Keratinocyte (primary cell): ENCODE measurements around the gene MPPED1.

Source experiments
- EZH2 ChIP-seq: IDR thresholded peaks from one replicate; pipeline ENCODE4 v1.6.1; 2012; ENCODE audit warnings: inconsistent platforms, mild to moderate bottlenecking, low read length, moderate library complexity
- TF ChIP-seq, protein P1 (sequence below), 3 experiments: IDR thresholded peaks in 1 of 3; conservative IDR thresholded peaks in 1 of 3; optimal IDR thresholded peaks in 1 of 3; 2 replicates in 2 of 3; 3 replicates in 1 of 3; pipeline versions ENCODE3 to v1.5.1; 2011; ENCODE audit warnings: low read length in 3 of 3, mild to moderate bottlenecking in 3 of 3, moderate library complexity in 2 of 3, control low read depth in 1 of 3, inconsistent platforms in 1 of 3; ENCODE audit not compliant: insufficient read depth in 2 of 3; ENCODE audit errors: extremely low read depth in 1 of 3

DNA sequence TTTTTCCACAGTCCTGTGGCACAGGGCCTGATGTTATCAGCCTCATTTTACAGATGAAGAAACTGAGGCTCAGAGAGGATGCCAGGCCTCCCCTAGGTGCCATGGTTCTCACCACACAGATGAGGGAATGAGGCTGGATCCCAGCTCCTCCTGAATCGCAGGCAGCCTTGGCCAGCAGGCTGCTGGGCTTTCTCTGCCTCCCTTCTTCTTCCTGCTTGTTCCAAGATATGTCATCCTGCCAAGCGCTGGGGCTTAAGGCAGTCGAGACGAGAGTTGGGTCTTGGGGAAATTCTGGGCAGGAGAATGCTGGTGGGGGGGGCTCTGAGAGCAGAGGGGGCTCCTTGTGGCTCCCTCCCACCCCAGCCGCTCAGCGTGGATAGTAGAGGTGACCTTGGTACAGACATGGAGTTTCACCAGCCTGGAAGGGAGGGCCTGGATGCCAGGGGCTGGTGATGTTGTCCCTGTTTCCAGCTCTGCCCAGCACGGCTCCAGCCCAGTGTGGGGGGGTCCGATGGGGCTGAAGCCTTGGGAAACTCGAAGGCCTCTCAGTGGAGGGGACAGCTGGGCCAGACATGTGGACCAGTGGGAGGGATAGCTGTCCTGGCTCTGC lies 16.6 kb upstream of the MPPED1 start:
- TF ChIP-seq, protein P1, sequence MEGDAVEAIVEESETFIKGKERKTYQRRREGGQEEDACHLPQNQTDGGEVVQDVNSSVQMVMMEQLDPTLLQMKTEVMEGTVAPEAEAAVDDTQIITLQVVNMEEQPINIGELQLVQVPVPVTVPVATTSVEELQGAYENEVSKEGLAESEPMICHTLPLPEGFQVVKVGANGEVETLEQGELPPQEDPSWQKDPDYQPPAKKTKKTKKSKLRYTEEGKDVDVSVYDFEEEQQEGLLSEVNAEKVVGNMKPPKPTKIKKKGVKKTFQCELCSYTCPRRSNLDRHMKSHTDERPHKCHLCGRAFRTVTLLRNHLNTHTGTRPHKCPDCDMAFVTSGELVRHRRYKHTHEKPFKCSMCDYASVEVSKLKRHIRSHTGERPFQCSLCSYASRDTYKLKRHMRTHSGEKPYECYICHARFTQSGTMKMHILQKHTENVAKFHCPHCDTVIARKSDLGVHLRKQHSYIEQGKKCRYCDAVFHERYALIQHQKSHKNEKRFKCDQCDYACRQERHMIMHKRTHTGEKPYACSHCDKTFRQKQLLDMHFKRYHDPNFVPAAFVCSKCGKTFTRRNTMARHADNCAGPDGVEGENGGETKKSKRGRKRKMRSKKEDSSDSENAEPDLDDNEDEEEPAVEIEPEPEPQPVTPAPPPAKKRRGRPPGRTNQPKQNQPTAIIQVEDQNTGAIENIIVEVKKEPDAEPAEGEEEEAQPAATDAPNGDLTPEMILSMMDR (optimal IDR thresholded peaks at IDR 0.05 in 1 of 3, IDR thresholded peaks at IDR 0.05 in 1 of 3, conservative IDR thresholded peaks at IDR 0.05 in 1 of 3; ENCODE audit: extremely low read depth in 1 of 3, insufficient read depth in 2 of 3, low read length in 3 of 3): no peak
- no peak for TF ChIP-seq EZH2
